CD4-positive, CD25-positive, alpha-beta regulatory T cell (primary cell): Measurements from ENCODE around the gene LYPD6B. TPM values are rescaled to one million over a fixed set of nuclear protein-coding genes. Genes with fewer than 3 reads are reported as not detected.

Experiments
- ATAC-seq, 2 donors: fragments of 150-1000 bp; cut with Tn5 transposase; one replicate each; pipeline ENCODE4 v1.10.0; 2021; ENCODE audit warnings: low read depth in 2 of 2, moderate number of reproducible peaks in 2 of 2, moderate library complexity in 1 of 2
- DNase-seq, 3 donors: peaks; one replicate each; pipeline versions ENCODE4 v3.0.0 to v3.0.0-alpha.2; 2012 to 2022; ENCODE audit warnings: mixed read lengths in 1 of 3
- H3K27ac ChIP-seq: one replicate; pipeline ENCODE4 v1.7.0; 2013; ENCODE audit warnings: mild to moderate bottlenecking, low read length; ENCODE audit not compliant: insufficient read depth, poor library complexity, severe bottlenecking
- H3K27me3 ChIP-seq: one replicate; pipeline ENCODE4 v1.7.0; 2013; ENCODE audit warnings: low read length; ENCODE audit not compliant: control insufficient read depth, insufficient read depth
- H3K36me3 ChIP-seq: one replicate; pipeline ENCODE4 v1.7.0; 2013; ENCODE audit warnings: mild to moderate bottlenecking, low read length, moderate library complexity; ENCODE audit not compliant: control insufficient read depth, insufficient read depth
- H3K4me1 ChIP-seq: 2 replicates; pipeline ENCODE4 v1.7.0; 2013; ENCODE audit warnings: mild to moderate bottlenecking, low read length; ENCODE audit not compliant: insufficient read depth, control insufficient read depth, poor library complexity, severe bottlenecking
- H3K4me3 ChIP-seq: one replicate; pipeline ENCODE4 v1.7.0; 2013; ENCODE audit warnings: low read depth, mild to moderate bottlenecking, low read length, moderate library complexity
- H3K9me3 ChIP-seq, 2 experiments: 1 replicate in 1 of 2; 2 replicates in 1 of 2; pipeline ENCODE4 v1.7.0; 2013; ENCODE audit warnings: low read length in 2 of 2, mild to moderate bottlenecking in 1 of 2, moderate library complexity in 1 of 2; ENCODE audit not compliant: control insufficient read depth in 2 of 2
- H3K27ac Mint-ChIP-seq, 3 donors: one replicate each; pipeline ENCODE4 v1.8.0; 2020 to 2022; ENCODE audit warnings: mild to moderate bottlenecking in 3 of 3, mixed read lengths in 3 of 3, moderate library complexity in 2 of 3
- H3K27me3 Mint-ChIP-seq: one replicate; pipeline ENCODE4 v1.8.0; 2022; ENCODE audit warnings: mild to moderate bottlenecking, mixed read lengths
- H3K36me3 Mint-ChIP-seq: one replicate; pipeline ENCODE4 v1.8.0; 2020; ENCODE audit warnings: mixed read lengths
- H3K4me1 Mint-ChIP-seq, 4 donors: one replicate each; pipeline ENCODE4 v1.8.0; 2020 to 2022; ENCODE audit warnings: mixed read lengths in 4 of 4, mild to moderate bottlenecking in 1 of 4
- H3K4me3 Mint-ChIP-seq, 4 donors: one replicate each; pipeline ENCODE4 v1.8.0; 2020 to 2022; ENCODE audit warnings: mild to moderate bottlenecking in 4 of 4, mixed read lengths in 4 of 4, moderate library complexity in 3 of 4
- H3K9me3 Mint-ChIP-seq, 7 donors: one replicate each; pipeline ENCODE4 v1.8.0; 2020 to 2022; ENCODE audit warnings: mixed read lengths in 7 of 7, mild to moderate bottlenecking in 3 of 7, moderate library complexity in 2 of 7
- polyA plus RNA-seq, 4 donors: library from polyadenylated mRNA; unstranded; fragments of 300-500 nt; fragmentation: Illumina TruSeq; gene quantifications; one replicate each; pipeline ENCODE4 v1.2.3, GENCODE V29; 2021
- total RNA-seq: library from RNA; stranded (reverse); gene quantifications from one replicate; pipeline ENCODE4 v1.2.3, GENCODE V29; 2022

The LYPD6B gene
- total and polyA plus RNA-seq, 5 donors from 2014 or later: not detected

- H3K4me1 Mint-ChIP-seq: peaks cover 0 to 2% (median 0%) of the 10 kb centered on the region in 4 donors
- Histone ChIP-seq H3K27ac (no peak overlapping the region), H3K36me3 (no peaks in the 10 kb centered on the region), H3K4me3 (no peak overlapping the region), H3K9me3 (no peaks in the 10 kb centered on the region), H3K27me3 (peaks cover 6% of the 10 kb centered on the region), H3K4me1 (no peaks in the 10 kb centered on the region)
- H3K4me3 Mint-ChIP-seq: no peak overlapping the region
- peaks cover 54% of the 10 kb centered on the region for H3K27me3 Mint-ChIP-seq
- H3K9me3 Mint-ChIP-seq: peaks cover 0 to 2% (median 0%) of the 10 kb centered on the region in 7 donors
- no peak for ATAC-seq
- H3K27ac Mint-ChIP-seq: no peak overlapping the region
- no peak for DNase-seq
- H3K36me3 Mint-ChIP-seq: no peaks in the 10 kb centered on the region
Observed at GRCh38 chr2:149036507-149037293, 1.8 kb upstream of the LYPD6B start.

GRCh38 chr2:149037851-149038250 lies 648 bp upstream of the LYPD6B start:
- no peak overlapping the region for H3K4me3 ChIP-seq
- Mint-ChIP-seq H3K27me3 (peaks cover 58% of the 10 kb centered on the region), H3K9me3 (peaks cover 0 to 2% (median 0%) of the 10 kb centered on the region in 7 donors), H3K27ac (no peak overlapping the region), H3K36me3 (no peaks in the 10 kb centered on the region), H3K4me1 (peaks cover 0 to 2% (median 0%) of the 10 kb centered on the region in 4 donors), H3K4me3 (no peak overlapping the region)
- peaks cover 6% of the 10 kb centered on the region for H3K27me3 ChIP-seq
- H3K27ac ChIP-seq: no peak overlapping the region
- DNase-seq: no peak
- no peaks in the 10 kb centered on the region for H3K9me3 ChIP-seq
- H3K36me3 ChIP-seq: no peaks in the 10 kb centered on the region
- H3K4me1 ChIP-seq: no peaks in the 10 kb centered on the region
- ATAC-seq: no peak

- no peak overlapping the region for H3K4me3 ChIP-seq
- H3K27me3 Mint-ChIP-seq: peaks cover 61% of the 10 kb centered on the region
- H3K27me3 ChIP-seq: peaks cover 6% of the 10 kb centered on the region
Observed at GRCh38 chr2:149039213-149039724, 770 bp downstream of the LYPD6B start.

GRCh38 chr2:149040451-149040850 lies 2.0 kb downstream of the LYPD6B start:
- DNase-seq: peak in 2 of 3 donors; percentile 3 to 34
- Histone ChIP-seq H3K4me3 (no peak overlapping the region), H3K27me3 (peaks cover 6% of the 10 kb centered on the region), H3K36me3 (no peaks in the 10 kb centered on the region), H3K27ac (no peak overlapping the region), H3K4me1 (no peaks in the 10 kb centered on the region), H3K9me3 (no peaks in the 10 kb centered on the region)
- H3K9me3 Mint-ChIP-seq: peaks cover 0 to 3% (median 0%) of the 10 kb centered on the region in 7 donors
- H3K27ac Mint-ChIP-seq: no peak overlapping the region
- H3K27me3 Mint-ChIP-seq: peaks cover 68% of the 10 kb centered on the region
- H3K4me1 Mint-ChIP-seq: peaks cover 0 to 2% (median 0%) of the 10 kb centered on the region in 4 donors
- ATAC-seq: no peak
- H3K4me3 Mint-ChIP-seq: no peak overlapping the region
- H3K36me3 Mint-ChIP-seq: no peaks in the 10 kb centered on the region

More at GRCh38 chr2:149039213-149039724, 770 bp downstream of the LYPD6B start:
- peak overlapping the region in 1 of 4 donors; percentile 58 for H3K4me3 Mint-ChIP-seq
- H3K27ac ChIP-seq: no peak overlapping the region
- no peaks in the 10 kb centered on the region for H3K9me3 ChIP-seq
- ATAC-seq (no peak), DNase-seq (no peak)
- peaks cover 0 to 3% (median 0%) of the 10 kb centered on the region in 7 donors for H3K9me3 Mint-ChIP-seq
- H3K4me1 Mint-ChIP-seq: peaks cover 0 to 2% (median 0%) of the 10 kb centered on the region in 4 donors
- H3K4me1 ChIP-seq: no peaks in the 10 kb centered on the region
- no peaks in the 10 kb centered on the region for H3K36me3 ChIP-seq
- no peaks in the 10 kb centered on the region for H3K36me3 Mint-ChIP-seq
- H3K27ac Mint-ChIP-seq: no peak overlapping the region

- Histone ChIP-seq H3K4me1 (no peaks in the 10 kb centered on the region), H3K27ac (no peak overlapping the region), H3K4me3 (no peak overlapping the region), H3K9me3 (peaks cover under 1 to 7% of the 10 kb centered on the region in 2 experiments), H3K27me3 (peaks cover 8% of the 10 kb centered on the region), H3K36me3 (no peaks in the 10 kb centered on the region)
- Mint-ChIP-seq H3K36me3 (no peaks in the 10 kb centered on the region), H3K4me1 (peaks cover 0 to 2% (median 0%) of the 10 kb centered on the region in 4 donors), H3K27ac (no peak overlapping the region), H3K4me3 (no peak overlapping the region), H3K27me3 (peaks cover 63% of the 10 kb centered on the region), H3K9me3 (peaks cover 0 to 12% (median 3%) of the 10 kb centered on the region in 7 donors)
- DNase-seq: no peak
- ATAC-seq: no peak
Observed at GRCh38 chr2:149041482-149041881, 3.0 kb downstream of the LYPD6B start.

- H3K9me3 ChIP-seq: peaks cover 7 to 12% of the 10 kb centered on the region in 2 experiments
- H3K4me3 ChIP-seq: no peak overlapping the region
- no peak for DNase-seq
- no peak for ATAC-seq
- H3K4me1 ChIP-seq: no peaks in the 10 kb centered on the region
- Mint-ChIP-seq H3K4me1 (peaks cover 0 to 2% (median 0%) of the 10 kb centered on the region in 4 donors), H3K9me3 (peaks cover 0 to 21% (median 3%) of the 10 kb centered on the region in 7 donors), H3K27ac (no peak overlapping the region), H3K4me3 (no peak overlapping the region), H3K27me3 (peaks cover 56% of the 10 kb centered on the region), H3K36me3 (no peaks in the 10 kb centered on the region)
- no peaks in the 10 kb centered on the region for H3K36me3 ChIP-seq
- H3K27me3 ChIP-seq: peaks cover 8% of the 10 kb centered on the region
- H3K27ac ChIP-seq: no peak overlapping the region
Observed at GRCh38 chr2:149042881-149043280, 4.4 kb downstream of the LYPD6B start.

GRCh38 chr2:149044500-149044899 lies 6.0 kb downstream of the LYPD6B start:
- peaks cover 51% of the 10 kb centered on the region for H3K27me3 Mint-ChIP-seq
- ATAC-seq (no peak), DNase-seq (no peak)
- Histone ChIP-seq H3K9me3 (peaks cover 7 to 16% of the 10 kb centered on the region in 2 experiments), H3K27ac (no peak overlapping the region), H3K4me3 (no peak overlapping the region), H3K36me3 (no peaks in the 10 kb centered on the region), H3K4me1 (no peaks in the 10 kb centered on the region), H3K27me3 (peaks cover 10% of the 10 kb centered on the region)
- no peak overlapping the region for H3K4me3 Mint-ChIP-seq
- H3K9me3 Mint-ChIP-seq: peaks cover 0 to 24% (median 3%) of the 10 kb centered on the region in 7 donors
- H3K36me3 Mint-ChIP-seq: no peaks in the 10 kb centered on the region
- no peaks in the 10 kb centered on the region for H3K4me1 Mint-ChIP-seq
- no peak overlapping the region for H3K27ac Mint-ChIP-seq
